GM23338 (cell line): ENCODE results near the gene CACNA1C. TPM values are rescaled to one million over a fixed set of nuclear protein-coding genes. Genes with fewer than 3 reads are reported as not detected.

Experiments
- ATAC-seq: fragments of 200-7000 bp; cut with Tn5 transposase; 3 replicates; pipeline ENCODE4 v1.9.1; 2020
- DNase-seq: peaks from one replicate; pipeline ENCODE4 v3.0.0-alpha.2; 2015; ENCODE audit warnings: low spot score
- H2AFZ ChIP-seq: fragments of 200-600 bp; sonication (generic); 2 replicates; pipeline ENCODE4 v1.8.0; 2016; ENCODE audit warnings: antibody characterized with exemption, mild to moderate bottlenecking, moderate library complexity
- H3F3A ChIP-seq: fragments of 200-600 bp; sonication (generic); replicated peaks from 2 replicates; pipeline ENCODE4 v1.8.0; 2017; ENCODE audit warnings: antibody characterized with exemption, mixed run types, low read depth
- H3K27ac ChIP-seq: fragments of 200-600 bp; sonication (generic); 2 replicates; pipeline ENCODE4 v1.6.1; 2016; ENCODE audit warnings: low read depth
- H3K27me3 ChIP-seq: fragments of 200-600 bp; sonication (generic); 2 replicates; pipeline ENCODE4 v1.8.0; 2016; ENCODE audit warnings: mild to moderate bottlenecking, mixed run types, moderate library complexity; ENCODE audit not compliant: insufficient read depth
- H3K36me3 ChIP-seq: fragments of 200-600 bp; sonication (generic); 2 replicates; pipeline ENCODE4 v1.8.0; 2016; ENCODE audit warnings: mild to moderate bottlenecking; ENCODE audit not compliant: insufficient read depth
- H3K4me1 ChIP-seq: fragments of 200-600 bp; sonication (generic); 2 replicates; pipeline ENCODE4 v1.8.0; 2016; ENCODE audit warnings: mild to moderate bottlenecking, moderate library complexity; ENCODE audit not compliant: insufficient read depth
- H3K4me2 ChIP-seq: fragments of 200-600 bp; sonication (generic); 2 replicates; pipeline ENCODE4 v1.7.1; 2017; ENCODE audit warnings: mixed run types
- H3K4me3 ChIP-seq: fragments of 200-600 bp; sonication (generic); 2 replicates; pipeline ENCODE4 v1.6.1; 2016; ENCODE audit warnings: mixed run types
- H3K79me2 ChIP-seq: fragments of 200-600 bp; sonication (generic); replicated peaks from 2 replicates; pipeline ENCODE4 v1.8.0; 2017; ENCODE audit warnings: mild to moderate bottlenecking; ENCODE audit not compliant: insufficient read depth
- H3K9me2 ChIP-seq: fragments of 200-600 bp; sonication (generic); 2 replicates; pipeline ENCODE4 v1.8.0; 2017; ENCODE audit not compliant: insufficient read depth
- H4K20me1 ChIP-seq: fragments of 200-600 bp; sonication (generic); replicated peaks from 2 replicates; pipeline ENCODE4 v1.8.0; 2017; ENCODE audit warnings: mild to moderate bottlenecking; ENCODE audit not compliant: insufficient read depth
- H3K27ac Mint-ChIP-seq: 2 replicates; pipeline ENCODE4 v1.8.0; 2020; ENCODE audit warnings: inconsistent platforms, mild to moderate bottlenecking, moderate library complexity, mixed read lengths
- H3K27me3 Mint-ChIP-seq: 3 replicates; pipeline ENCODE4 v1.8.0; 2022; ENCODE audit warnings: low read depth, mild to moderate bottlenecking, moderate library complexity, mixed read lengths, inconsistent platforms; ENCODE audit not compliant: insufficient read depth, poor library complexity
- H3K36me3 Mint-ChIP-seq: 3 replicates; pipeline ENCODE4 v1.8.0; 2021; ENCODE audit warnings: low read depth, mild to moderate bottlenecking, inconsistent platforms, moderate library complexity, mixed read lengths
- H3K4me1 Mint-ChIP-seq: 3 replicates; pipeline ENCODE4 v1.8.0; 2020; ENCODE audit warnings: mild to moderate bottlenecking, inconsistent platforms, mixed read lengths
- H3K4me3 Mint-ChIP-seq: 3 replicates; pipeline ENCODE4 v1.8.0; 2021; ENCODE audit warnings: moderate library complexity, mild to moderate bottlenecking, inconsistent platforms, mixed read lengths
- H3K9me3 Mint-ChIP-seq: 3 replicates; pipeline ENCODE4 v1.8.0; 2020; ENCODE audit warnings: moderate library complexity, mild to moderate bottlenecking, inconsistent platforms, mixed read lengths
- CTCF ChIP-seq, 2 experiments: fragments of 200-600 bp in 1 of 2; sonication (generic) in 1 of 2; conservative IDR thresholded peaks; 2 replicates each; pipeline versions ENCODE4 v1.5.1 to v1.6.1; 2016 to 2017; ENCODE audit warnings: antibody characterized with exemption in 2 of 2, low read depth in 2 of 2, mild to moderate bottlenecking in 2 of 2, moderate library complexity in 1 of 2
- ETS1 ChIP-seq: IDR thresholded peaks from 2 replicates; pipeline ENCODE4 v1.6.1; 2016; ENCODE audit warnings: antibody characterized with exemption
- EZH2phosphoT487 ChIP-seq: fragments of 200-600 bp; sonication (generic); IDR thresholded peaks from one replicate; pipeline ENCODE4 v1.8.1; 2018; ENCODE audit warnings: antibody characterized with exemption; ENCODE audit not compliant: unreplicated experiment
- JUNB ChIP-seq: IDR thresholded peaks from one replicate; pipeline ENCODE4 v1.6.1; 2016; ENCODE audit warnings: antibody characterized with exemption; ENCODE audit not compliant: unreplicated experiment
- POLR2AphosphoS5 ChIP-seq: IDR thresholded peaks from 2 replicates; pipeline ENCODE4 v1.6.1; 2016; ENCODE audit warnings: antibody characterized with exemption, low read depth
- ZNF114 ChIP-seq: fragments of 250-450 bp; sonication (Bioruptor Pico); IDR thresholded peaks from 2 replicates; pipeline ENCODE4 v1.5.0; 2020; ENCODE audit warnings: mild to moderate bottlenecking, moderate library complexity
- ZNF331 ChIP-seq: fragments of 250-450 bp; sonication (Bioruptor Pico); IDR thresholded peaks from 2 replicates; pipeline ENCODE4 v1.5.0; 2020; ENCODE audit warnings: low read depth, mild to moderate bottlenecking, moderate library complexity
- ZNF462 ChIP-seq: fragments of 250-450 bp; sonication (Bioruptor Pico); IDR thresholded peaks from 2 replicates; pipeline ENCODE4 v1.5.0; 2020; ENCODE audit warnings: mild to moderate bottlenecking, moderate library complexity
- polyA plus RNA-seq: library from polyadenylated mRNA; unstranded; fragments of >200 nt; fragmentation: Nextera tagmentation; extraction: Ambion mirVana; gene quantifications from 2 replicates; pipeline ENCODE4 v1.2.1, GENCODE V29; 2016
- total RNA-seq: library from RNA; depleted of rRNA; stranded (reverse); fragments of >200 nt; shearing (Covaris generic); gene quantifications from 2 replicates; pipeline ENCODE4 v1.2.3, GENCODE V29; 2014
- TF ChIP-seq, protein P1 (sequence below): IDR thresholded peaks from one replicate; pipeline ENCODE4 v1.6.1; 2018; ENCODE audit warnings: antibody characterized with exemption; ENCODE audit not compliant: unreplicated experiment

The CACNA1C gene
- total and polyA plus RNA-seq, 2 experiments from 2014 or later: 0.78 to 2.1 TPM

DNA sequence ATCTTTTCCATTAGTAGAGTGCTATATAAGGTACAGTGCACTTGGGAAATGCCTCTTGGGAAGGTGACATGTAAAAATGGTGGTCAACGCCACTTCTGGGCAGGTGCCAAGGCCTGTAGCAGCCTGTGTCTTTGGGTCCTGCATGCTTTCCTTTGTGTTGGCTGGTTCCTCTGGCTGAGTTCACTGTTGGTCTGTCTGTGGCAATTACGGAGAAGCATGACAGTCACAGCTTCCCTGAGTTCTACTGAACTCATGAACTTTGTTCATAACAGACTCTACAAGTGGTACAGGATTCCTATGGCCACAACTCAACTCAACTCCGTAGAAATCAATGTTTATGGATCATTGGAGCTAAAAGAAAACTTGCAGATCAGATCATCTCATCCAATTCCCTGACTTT is 98.0 kb downstream of the CACNA1C start (continued):
- TF ChIP-seq EZH2phosphoT487 (no peak), ETS1 (no peak), POLR2AphosphoS5 (no peak)
- TF ChIP-seq, protein P1, sequence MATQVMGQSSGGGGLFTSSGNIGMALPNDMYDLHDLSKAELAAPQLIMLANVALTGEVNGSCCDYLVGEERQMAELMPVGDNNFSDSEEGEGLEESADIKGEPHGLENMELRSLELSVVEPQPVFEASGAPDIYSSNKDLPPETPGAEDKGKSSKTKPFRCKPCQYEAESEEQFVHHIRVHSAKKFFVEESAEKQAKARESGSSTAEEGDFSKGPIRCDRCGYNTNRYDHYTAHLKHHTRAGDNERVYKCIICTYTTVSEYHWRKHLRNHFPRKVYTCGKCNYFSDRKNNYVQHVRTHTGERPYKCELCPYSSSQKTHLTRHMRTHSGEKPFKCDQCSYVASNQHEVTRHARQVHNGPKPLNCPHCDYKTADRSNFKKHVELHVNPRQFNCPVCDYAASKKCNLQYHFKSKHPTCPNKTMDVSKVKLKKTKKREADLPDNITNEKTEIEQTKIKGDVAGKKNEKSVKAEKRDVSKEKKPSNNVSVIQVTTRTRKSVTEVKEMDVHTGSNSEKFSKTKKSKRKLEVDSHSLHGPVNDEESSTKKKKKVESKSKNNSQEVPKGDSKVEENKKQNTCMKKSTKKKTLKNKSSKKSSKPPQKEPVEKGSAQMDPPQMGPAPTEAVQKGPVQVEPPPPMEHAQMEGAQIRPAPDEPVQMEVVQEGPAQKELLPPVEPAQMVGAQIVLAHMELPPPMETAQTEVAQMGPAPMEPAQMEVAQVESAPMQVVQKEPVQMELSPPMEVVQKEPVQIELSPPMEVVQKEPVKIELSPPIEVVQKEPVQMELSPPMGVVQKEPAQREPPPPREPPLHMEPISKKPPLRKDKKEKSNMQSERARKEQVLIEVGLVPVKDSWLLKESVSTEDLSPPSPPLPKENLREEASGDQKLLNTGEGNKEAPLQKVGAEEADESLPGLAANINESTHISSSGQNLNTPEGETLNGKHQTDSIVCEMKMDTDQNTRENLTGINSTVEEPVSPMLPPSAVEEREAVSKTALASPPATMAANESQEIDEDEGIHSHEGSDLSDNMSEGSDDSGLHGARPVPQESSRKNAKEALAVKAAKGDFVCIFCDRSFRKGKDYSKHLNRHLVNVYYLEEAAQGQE: no peak

GRCh38 chr12:2151391-2151790 is 98.6 kb downstream of the CACNA1C start:
- Mint-ChIP-seq H3K9me3 (no peaks in the 10 kb centered on the region), H3K36me3 (no peaks in the 10 kb centered on the region)
- no peak for ATAC-seq

More at GRCh38 chr12:2151391-2151790, 98.6 kb downstream of the CACNA1C start:
- no peaks in the 10 kb centered on the region for H3K36me3 ChIP-seq
- H3K79me2 ChIP-seq: no peaks in the 10 kb centered on the region
- no peak overlapping the region for H3K27ac ChIP-seq
- DNase-seq: no peak
- no peak overlapping the region for H3K4me3 ChIP-seq
- H3K4me2 ChIP-seq: no peak overlapping the region
- H4K20me1 ChIP-seq: no peaks in the 10 kb centered on the region
- no peaks in the 10 kb centered on the region for H3K4me1 ChIP-seq
- no peak overlapping the region for H3K4me3 Mint-ChIP-seq
- no peak overlapping the region for H2AFZ ChIP-seq
- TF ChIP-seq ZNF114 (no peak), ZNF331 (CRISPR knock-in tag) (no peak), ZNF462 (CRISPR knock-in tag) (no peak), CTCF (conservative IDR thresholded peaks at IDR 0.05; ENCODE audit: low read depth in 2 of 2) (no peak), JUNB (no peak)
- peaks cover 8% of the 10 kb centered on the region for H3K4me1 Mint-ChIP-seq
- peaks cover 2% of the 10 kb centered on the region for H3K27me3 Mint-ChIP-seq
- no peaks in the 10 kb centered on the region; the same call in 1 of the 2 replicates for H3K9me2 ChIP-seq
- H3K27ac Mint-ChIP-seq: no peak overlapping the region
- no peaks in the 10 kb centered on the region for H3K27me3 ChIP-seq
- H3F3A ChIP-seq: no peaks in the 10 kb centered on the region
